Measurements from ENCODE around the gene CDH8.

GRCh38 chr16:61987474-61988012, 48.7 kb downstream of the CDH8 start:
- TF ChIP-seq CTCF (IDR thresholded peaks at IDR 0.05) (no peak), POLR2A (IDR thresholded peaks at IDR 0.05) (no peak), POLR2AphosphoS5 (IDR thresholded peaks at IDR 0.05) (no peak), EP300 (IDR thresholded peaks at IDR 0.05) (no peak)

Measured in gastroesophageal sphincter (tissue), 3 donors.